GM12878 (cell line): ENCODE measurements around the gene IQCF2. TPM values are rescaled to one million over a fixed set of nuclear protein-coding genes. Genes with fewer than 3 reads are reported as not detected.
"Not testable (repeated sequence)": the region's sequence is repeated elsewhere in the genome, so short reads cannot be mapped to it uniquely, and the experiment has no call there.

Experiments
- ATAC-seq: fragments of 200-7000 bp; cut with Tn5 transposase; 3 replicates; pipeline ENCODE4 v1.9.1; 2020; ENCODE audit warnings: mild to moderate bottlenecking, moderate library complexity
- BruUV-seq: library from RNA; stranded (reverse); fragments of 400-500 nt; replicated peaks from 2 replicates; lab custom pipeline; 2021; lab: Mats Ljungman, UMichigan
- CTCF ChIA-PET: fragments of 300-600 bp; sonication (Branson Sonifier 250); formaldehyde crosslinking; extraction: SDS; loops from one replicate; lab custom pipeline; 2021; ENCODE audit warnings: inconsistent platforms; lab: Yijun Ruan, JAX
- POLR2A ChIA-PET: fragments of 350-600 bp; formaldehyde crosslinking; extraction: SDS; loops from one replicate; lab custom pipeline; 2021; ENCODE audit warnings: inconsistent platforms; lab: Charles Lee
- RAD21 ChIA-PET: fragments of 300-600 bp; sonication (Branson Sonifier 250); formaldehyde crosslinking; loops from one replicate; lab custom pipeline; 2023; ENCODE audit warnings: antibody characterized with exemption; ENCODE audit not compliant: unreplicated experiment; lab: Charles Lee
- SMC1A ChIA-PET: fragments of 300-600 bp; sonication (Branson Sonifier 250); formaldehyde crosslinking; loops from one replicate; lab custom pipeline; 2023; ENCODE audit not compliant: unreplicated experiment, uncharacterized antibody; lab: Charles Lee
- DNase-seq: peaks from one replicate; pipeline ENCODE4 v3.0.0-alpha.2; 2011; ENCODE audit warnings: low read depth, low spot score
- FAIRE-seq: peaks from 3 replicates; lab custom pipeline; 2011; peaks lifted over from hg19 to GRCh38; lab: Jason Lieb, UNC
- H2AFZ ChIP-seq: 2 replicates; pipeline ENCODE4 v1.6.0; 2011; ENCODE audit warnings: low read depth, low read length, control low read depth; ENCODE audit not compliant: control insufficient read depth
- H3K27ac ChIP-seq: 2 replicates; pipeline ENCODE4 v1.5.1; 2011; ENCODE audit warnings: control low read depth; ENCODE audit not compliant: control insufficient read depth, insufficient read depth
- H3K27me3 ChIP-seq, 2 experiments: replicated peaks in 1 of 2; 2 replicates each; pipeline versions ENCODE4 v1.6.0 to v1.6.1; 2011; ENCODE audit warnings: low read length in 1 of 2; ENCODE audit not compliant: control insufficient read depth in 2 of 2, insufficient read depth in 2 of 2
- H3K36me3 ChIP-seq, 2 experiments: 2 replicates each; pipeline ENCODE4 v1.5.1; 2011; ENCODE audit warnings: low read length in 1 of 2; ENCODE audit not compliant: control insufficient read depth in 2 of 2, insufficient read depth in 2 of 2
- H3K4me1 ChIP-seq: 2 replicates; pipeline ENCODE4 v1.6.1; 2011; ENCODE audit warnings: mild to moderate bottlenecking, low read length, moderate library complexity, mixed read lengths; ENCODE audit not compliant: control insufficient read depth, insufficient read depth
- H3K4me2 ChIP-seq: 2 replicates; pipeline ENCODE4 v1.6.0; 2011; ENCODE audit warnings: control low read depth; ENCODE audit not compliant: control insufficient read depth, insufficient read depth
- H3K4me3 ChIP-seq: fragments of 200-600 bp; sonication (generic); 2 replicates; pipeline ENCODE4 v1.5.1; 2016
- H3K79me2 ChIP-seq: 2 replicates; pipeline ENCODE4 v1.6.0; 2011; ENCODE audit warnings: low read length; ENCODE audit not compliant: control insufficient read depth, insufficient read depth
- H3K9ac ChIP-seq: 2 replicates; pipeline ENCODE4 v1.8.0; 2011; ENCODE audit warnings: low read length, control low read depth, mixed read lengths; ENCODE audit not compliant: control insufficient read depth, insufficient read depth
- H3K9me3 ChIP-seq: replicated peaks from 3 replicates; pipeline ENCODE4 v1.5.1; 2011; ENCODE audit warnings: mild to moderate bottlenecking, low read length; ENCODE audit not compliant: control insufficient read depth, insufficient read depth
- H4K20me1 ChIP-seq: 2 replicates; pipeline ENCODE4 v1.6.0; 2011; ENCODE audit not compliant: control insufficient read depth, insufficient read depth
- NFYB ChIP-seq: IDR thresholded peaks from 2 replicates; pipeline ENCODE4 v1.6.1; 2011; ENCODE audit warnings: low read depth, mild to moderate bottlenecking, low read length, improper control_type of control experiment, moderate library complexity; ENCODE audit not compliant: insufficient read depth
- TBL1XR1 ChIP-seq: IDR thresholded peaks from 2 replicates; pipeline ENCODE4 v1.6.1; 2012; ENCODE audit warnings: low read depth, low read length, improper control_type of control experiment
- WGBS: methylation state at CpG from one replicate; pipeline ENCODE4 v1.1.6; 2016; ENCODE audit warnings: low lambda C conversion rate; ENCODE audit not compliant: insufficient replicate concordance, insufficient coverage; ENCODE audit errors: missing lambda C conversion rate; 5-methylcytosine and 5-hydroxymethylcytosine counted together
- in situ Hi-C: fragments of 300-500 bp; cut with MboI; formaldehyde crosslinking; loops from 9 replicates; pipeline ENCODE4 v1.14.3; 2018; ENCODE audit warnings: mixed read lengths
- intact Hi-C: fragments of 100-400 bp; cut with micrococcal nuclease; formaldehyde crosslinking; loops from one replicate; pipeline ENCODE4 v1.14.2; 2022; ENCODE audit not compliant: unreplicated experiment
- polyA plus RNA-seq, 11 experiments: library from polyadenylated mRNA; depleted of rRNA in 4 of 11; unstranded in 6 of 11; stranded (reverse) in 5 of 11; fragments of >200 nt; fragmentation: Nextera tagmentation in 4 of 11; fragmentation: Illumina TruSeq in 1 of 11; extraction: Ambion mirVana in 4 of 11; extraction: Trizol in 1 of 11; gene quantifications; 1 replicate in 1 of 11; 2 replicates in 10 of 11; pipeline versions ENCODE4 v1.2.1 to v1.2.3, GENCODE V29; 2011 to 2016; ENCODE audit warnings: inconsistent platforms in 2 of 11, missing spikeins in 2 of 11, low read depth in 1 of 11
- total RNA-seq, 4 experiments: library from RNA; depleted of rRNA in 3 of 4; stranded (reverse); fragments of >200 nt in 3 of 4; fragmentation: Illumina TruSeq in 1 of 4; extraction: Trizol in 1 of 4; gene quantifications; 2 replicates each; pipeline versions ENCODE4 v1.2.1 to v1.2.3, GENCODE V29; 2013 to 2021
- TF ChIP-seq, protein P1 (sequence below): fragments of 450-650 bp; formaldehyde crosslinking; IDR thresholded peaks from 2 replicates; pipeline ENCODE4 v1.4.0; 2020; ENCODE audit warnings: mild to moderate bottlenecking, moderate library complexity

IQCF2 gene
- total and polyA plus RNA-seq, 10 of the 15 experiments (the other 5 are each of a cell fraction or from before 2014, with no cell fraction given) = not detected

DNA sequence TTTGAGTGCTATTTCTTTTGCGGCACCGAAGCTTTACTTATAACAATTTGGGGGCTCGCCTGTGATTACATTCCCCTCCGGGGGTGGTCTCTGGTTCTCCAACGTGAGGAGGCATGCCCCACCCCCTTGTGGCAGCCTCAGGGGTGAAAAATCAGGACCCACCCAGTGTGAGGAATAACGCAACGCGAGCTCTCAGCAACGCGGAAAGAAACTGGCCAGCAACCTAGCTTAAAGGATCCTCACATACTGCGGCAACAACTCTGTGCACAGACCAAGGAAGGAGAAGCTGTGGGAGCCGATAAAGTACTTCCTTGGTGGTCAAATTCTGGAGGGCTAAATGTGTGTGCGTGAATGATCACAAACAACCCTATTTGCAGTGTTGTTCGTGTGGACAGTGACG is 36.0 kb downstream of the IQCF2 start (continued):
- TF ChIP-seq, protein P1, sequence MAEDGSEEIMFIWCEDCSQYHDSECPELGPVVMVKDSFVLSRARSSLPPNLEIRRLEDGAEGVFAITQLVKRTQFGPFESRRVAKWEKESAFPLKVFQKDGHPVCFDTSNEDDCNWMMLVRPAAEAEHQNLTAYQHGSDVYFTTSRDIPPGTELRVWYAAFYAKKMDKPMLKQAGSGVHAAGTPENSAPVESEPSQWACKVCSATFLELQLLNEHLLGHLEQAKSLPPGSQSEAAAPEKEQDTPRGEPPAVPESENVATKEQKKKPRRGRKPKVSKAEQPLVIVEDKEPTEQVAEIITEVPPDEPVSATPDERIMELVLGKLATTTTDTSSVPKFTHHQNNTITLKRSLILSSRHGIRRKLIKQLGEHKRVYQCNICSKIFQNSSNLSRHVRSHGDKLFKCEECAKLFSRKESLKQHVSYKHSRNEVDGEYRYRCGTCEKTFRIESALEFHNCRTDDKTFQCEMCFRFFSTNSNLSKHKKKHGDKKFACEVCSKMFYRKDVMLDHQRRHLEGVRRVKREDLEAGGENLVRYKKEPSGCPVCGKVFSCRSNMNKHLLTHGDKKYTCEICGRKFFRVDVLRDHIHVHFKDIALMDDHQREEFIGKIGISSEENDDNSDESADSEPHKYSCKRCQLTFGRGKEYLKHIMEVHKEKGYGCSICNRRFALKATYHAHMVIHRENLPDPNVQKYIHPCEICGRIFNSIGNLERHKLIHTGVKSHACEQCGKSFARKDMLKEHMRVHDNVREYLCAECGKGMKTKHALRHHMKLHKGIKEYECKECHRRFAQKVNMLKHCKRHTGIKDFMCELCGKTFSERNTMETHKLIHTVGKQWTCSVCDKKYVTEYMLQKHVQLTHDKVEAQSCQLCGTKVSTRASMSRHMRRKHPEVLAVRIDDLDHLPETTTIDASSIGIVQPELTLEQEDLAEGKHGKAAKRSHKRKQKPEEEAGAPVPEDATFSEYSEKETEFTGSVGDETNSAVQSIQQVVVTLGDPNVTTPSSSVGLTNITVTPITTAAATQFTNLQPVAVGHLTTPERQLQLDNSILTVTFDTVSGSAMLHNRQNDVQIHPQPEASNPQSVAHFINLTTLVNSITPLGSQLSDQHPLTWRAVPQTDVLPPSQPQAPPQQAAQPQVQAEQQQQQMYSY = no peak
- TF ChIP-seq TBL1XR1 (no peak), NFYB (no peak)

DNA sequence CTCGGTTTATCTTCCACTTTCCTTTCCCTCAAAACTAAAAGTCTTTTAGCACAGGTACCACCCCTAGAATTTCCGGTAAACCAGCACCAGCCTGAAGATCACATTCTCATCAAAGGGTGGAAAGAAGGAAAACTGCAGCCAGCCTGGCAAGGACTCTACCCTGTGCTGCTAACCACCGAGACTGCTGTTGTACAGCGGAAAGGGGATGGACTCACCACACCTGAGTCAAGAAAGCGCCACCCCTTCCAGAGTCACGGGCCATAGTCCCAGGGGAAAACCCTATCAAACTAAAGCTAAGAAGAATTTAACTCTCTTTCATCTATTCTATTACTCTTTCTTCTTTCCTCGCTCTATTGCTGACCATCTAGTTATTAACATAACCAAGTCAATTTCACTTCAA is 38.6 kb downstream of the IQCF2 start:
- ATAC-seq, BruUV-seq, H2AFZ ChIP-seq, H3K4me3 ChIP-seq, CTCF ChIA-PET, in situ Hi-C loops, H3K4me2 ChIP-seq, SMC1A ChIA-PET, H3K27me3 ChIP-seq, H3K27ac ChIP-seq, H4K20me1 ChIP-seq, FAIRE-seq, H3K79me2 ChIP-seq, RAD21 ChIA-PET, DNase-seq, H3K9ac ChIP-seq, H3K36me3 ChIP-seq, POLR2A ChIA-PET, H3K9me3 ChIP-seq, H3K4me1 ChIP-seq, intact Hi-C loops: not testable (repeated sequence)
- 9% methylated on average over 6 of the region's 7 CpGs for WGBS

DNA sequence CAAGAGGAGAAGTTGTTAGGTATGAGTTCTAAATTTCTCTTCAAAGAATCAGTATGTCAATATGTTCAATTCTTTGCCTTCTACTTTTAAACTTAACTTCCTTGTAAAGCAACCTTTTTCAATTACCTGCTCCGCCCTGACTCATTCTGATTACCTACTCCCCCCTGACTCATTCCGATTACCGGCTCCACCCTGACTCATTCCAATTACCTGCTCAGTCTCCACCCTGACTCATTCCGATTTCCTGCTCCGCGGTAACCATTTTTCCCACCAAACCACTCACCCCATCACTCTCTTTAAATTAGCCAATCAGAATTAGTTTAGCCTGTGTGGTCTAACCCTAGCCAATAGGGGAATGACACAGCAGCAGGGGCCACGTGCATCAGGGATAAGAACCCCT is 40.9 kb downstream of the IQCF2 start:
- H3K79me2 ChIP-seq, DNase-seq, H3K9me3 ChIP-seq, H3K27me3 ChIP-seq, H3K4me2 ChIP-seq, RAD21 ChIA-PET, H2AFZ ChIP-seq, H3K4me1 ChIP-seq, SMC1A ChIA-PET, H3K36me3 ChIP-seq, CTCF ChIA-PET, H3K9ac ChIP-seq, BruUV-seq, in situ Hi-C loops, intact Hi-C loops, H3K27ac ChIP-seq, H4K20me1 ChIP-seq, ATAC-seq, FAIRE-seq, H3K4me3 ChIP-seq, POLR2A ChIA-PET: not testable (repeated sequence)
- WGBS = under 1% methylated on average over 7 of the region's 7 CpGs
